Mesenchymal stem cell (in vitro differentiated cells and primary cell): ENCODE results near the gene KIF22.
"Not testable (repeated sequence)": the region's sequence is repeated elsewhere in the genome, so short reads cannot be mapped to it uniquely, and the experiment has no call there.

Source experiments
- DNase-seq: peaks from one replicate; pipeline ENCODE4 v3.0.0-alpha.2; 2013
- H2AFZ ChIP-seq: one replicate; pipeline ENCODE4 v1.6.1; 2013; ENCODE audit warnings: low read depth, mild to moderate bottlenecking, control low read depth, inconsistent platforms, low read length, moderate library complexity
- H2AK5ac ChIP-seq: 2 replicates; pipeline ENCODE4 v1.6.1; 2013; ENCODE audit warnings: low read length, moderate library complexity, mild to moderate bottlenecking, inconsistent platforms; ENCODE audit not compliant: severe bottlenecking
- H2BK120ac ChIP-seq: one replicate; pipeline ENCODE4 v1.6.1; 2013; ENCODE audit warnings: low read depth, mild to moderate bottlenecking, inconsistent platforms, low read length, moderate library complexity
- H2BK12ac ChIP-seq, 2 experiments: one replicate each; pipeline ENCODE4 v1.6.1; 2013; ENCODE audit warnings: inconsistent platforms in 2 of 2, low read length in 2 of 2, mild to moderate bottlenecking in 2 of 2, moderate library complexity in 2 of 2, control low read depth in 1 of 2
- H2BK15ac ChIP-seq: one replicate; pipeline ENCODE4 v1.6.1; 2013; ENCODE audit warnings: mild to moderate bottlenecking, low read depth, inconsistent platforms; ENCODE audit not compliant: poor library complexity, severe bottlenecking
- H2BK5ac ChIP-seq: 2 replicates; pipeline ENCODE4 v1.6.1; 2013; ENCODE audit warnings: low read depth, mild to moderate bottlenecking, low read length, control low read depth, inconsistent platforms; ENCODE audit not compliant: poor library complexity, severe bottlenecking
- H3K14ac ChIP-seq, 2 experiments: one replicate each; pipeline ENCODE4 v1.6.1; 2013; ENCODE audit warnings: inconsistent platforms in 2 of 2, low read length in 2 of 2, control low read depth in 1 of 2, mild to moderate bottlenecking in 1 of 2, moderate library complexity in 1 of 2
- H3K18ac ChIP-seq, 2 experiments: one replicate each; pipeline ENCODE4 v1.6.1; 2013; ENCODE audit warnings: inconsistent platforms in 2 of 2, low read length in 2 of 2, control low read depth in 1 of 2, low read depth in 1 of 2, mild to moderate bottlenecking in 1 of 2
- H3K23ac ChIP-seq, 2 experiments: one replicate each; pipeline ENCODE4 v1.6.1; 2013; ENCODE audit warnings: inconsistent platforms in 2 of 2, low read length in 2 of 2, mild to moderate bottlenecking in 2 of 2, moderate library complexity in 2 of 2, control low read depth in 1 of 2
- H3K27ac ChIP-seq: 2 replicates; pipeline ENCODE4 v1.5.1; 2013; ENCODE audit warnings: mild to moderate bottlenecking, moderate library complexity, low read length, control low read depth, inconsistent platforms; ENCODE audit not compliant: poor library complexity, severe bottlenecking
- H3K27me3 ChIP-seq, 2 experiments: 2 replicates each; pipeline versions ENCODE4 v1.6.1 to v1.7.0; 2013; ENCODE audit warnings: low read length in 2 of 2, mild to moderate bottlenecking in 2 of 2, moderate library complexity in 2 of 2, control low read depth in 1 of 2, inconsistent platforms in 1 of 2; ENCODE audit not compliant: control insufficient read depth in 1 of 2, insufficient read depth in 1 of 2
- H3K36me3 ChIP-seq, 2 experiments: 2 replicates each; pipeline versions ENCODE4 v1.6.1 to v1.7.0; 2013; ENCODE audit warnings: low read length in 2 of 2, control low read depth in 1 of 2, inconsistent platforms in 1 of 2, low read depth in 1 of 2, mild to moderate bottlenecking in 1 of 2; ENCODE audit not compliant: insufficient read depth in 2 of 2, control insufficient read depth in 1 of 2
- H3K4ac ChIP-seq, 2 experiments: one replicate each; pipeline ENCODE4 v1.6.1; 2013; ENCODE audit warnings: inconsistent platforms in 2 of 2, low read length in 2 of 2, mild to moderate bottlenecking in 2 of 2, moderate library complexity in 2 of 2, control low read depth in 1 of 2, low read depth in 1 of 2
- H3K4me1 ChIP-seq: 2 replicates; pipeline ENCODE4 v1.6.1; 2013; ENCODE audit warnings: low read depth, low read length, control low read depth; ENCODE audit not compliant: control insufficient read depth, insufficient read depth
- H3K4me2 ChIP-seq: 2 replicates; pipeline ENCODE4 v1.6.1; 2013; ENCODE audit warnings: low read length, mild to moderate bottlenecking, inconsistent platforms; ENCODE audit not compliant: poor library complexity, severe bottlenecking
- H3K4me3 ChIP-seq, 2 experiments: 2 replicates each; pipeline versions ENCODE4 v1.5.1 to v1.7.0; 2013; ENCODE audit warnings: low read length in 2 of 2, mild to moderate bottlenecking in 2 of 2, control low read depth in 1 of 2, low read depth in 1 of 2; ENCODE audit not compliant: insufficient read depth in 1 of 2
- H3K79me1 ChIP-seq: replicated peaks from 2 replicates; pipeline ENCODE4 v1.6.1; 2013; ENCODE audit warnings: mild to moderate bottlenecking, control low read depth, low read length, inconsistent platforms; ENCODE audit not compliant: poor library complexity, severe bottlenecking
- H3K9ac ChIP-seq: 2 replicates; pipeline ENCODE4 v1.7.0; 2013; ENCODE audit warnings: mild to moderate bottlenecking, low read length, moderate library complexity
- H3K9me3 ChIP-seq: 2 replicates; pipeline ENCODE4 v1.7.0; 2013; ENCODE audit warnings: mild to moderate bottlenecking, low read length; ENCODE audit not compliant: control insufficient read depth
- H4K8ac ChIP-seq: one replicate; pipeline ENCODE4 v1.6.1; 2013; ENCODE audit warnings: inconsistent platforms, mild to moderate bottlenecking, low read length, moderate library complexity
- H4K91ac ChIP-seq: one replicate; pipeline ENCODE4 v1.6.1; 2013; ENCODE audit warnings: mild to moderate bottlenecking, low read length, inconsistent platforms
- WGBS: methylation state at CpG from one replicate; pipeline ENCODE4 v1.1.7; 2013; ENCODE audit warnings: mixed read lengths; 5-methylcytosine and 5-hydroxymethylcytosine counted together

Gene KIF22

GRCh38 chr16:29747947-29748759 is 42.4 kb upstream of the KIF22 start:
- no peak overlapping the region for H4K91ac ChIP-seq
- DNase-seq = no peak
- H3K79me1 ChIP-seq = no peaks in the 10 kb centered on the region
- H3K4me2 ChIP-seq = no peak overlapping the region
- H2AK5ac ChIP-seq = no peak overlapping the region
- no peak overlapping the region for H3K18ac ChIP-seq
- no peak overlapping the region for H3K9ac ChIP-seq
- H3K4me1 ChIP-seq = no peaks in the 10 kb centered on the region
- H3K14ac ChIP-seq = no peak overlapping the region
- H2AFZ ChIP-seq = no peak overlapping the region
- WGBS = 93% methylated on average over 30 of the region's 30 CpGs
- no peak overlapping the region for H3K27ac ChIP-seq
- H3K4ac ChIP-seq = no peak overlapping the region
- no peak overlapping the region for H4K8ac ChIP-seq
- no peak overlapping the region for H2BK15ac ChIP-seq
- no peak overlapping the region for H2BK12ac ChIP-seq
- H3K36me3 ChIP-seq = no peaks in the 10 kb centered on the region
- H3K9me3 ChIP-seq = no peaks in the 10 kb centered on the region
- no peak overlapping the region for H2BK5ac ChIP-seq
- no peak overlapping the region for H3K4me3 ChIP-seq
- H3K27me3 ChIP-seq = peaks cover 0 to 28% of the 10 kb centered on the region in 2 experiments
- H2BK120ac ChIP-seq = no peak overlapping the region
- no peak overlapping the region for H3K23ac ChIP-seq

DNA sequence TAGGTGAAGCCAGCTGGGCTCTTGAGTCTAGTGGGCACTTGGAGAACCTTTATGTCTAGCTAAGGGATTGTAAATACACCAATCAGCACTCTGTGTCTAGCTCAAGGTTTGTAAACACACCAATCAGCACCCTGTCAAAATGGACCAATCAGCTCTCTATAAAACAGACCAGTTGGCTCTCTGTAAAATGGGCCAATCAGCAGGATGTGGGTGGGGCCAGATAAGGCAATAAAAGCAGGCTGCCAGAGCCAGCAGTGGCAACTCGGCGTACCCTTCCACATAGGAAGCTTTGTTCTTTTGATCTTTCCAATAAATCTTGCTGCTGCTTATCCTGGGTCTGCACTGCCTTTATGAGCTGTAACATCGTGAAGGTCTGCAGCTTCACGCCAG is 41.8 kb upstream of the KIF22 start:
- H3K79me1 ChIP-seq, H3K18ac ChIP-seq, H3K9me3 ChIP-seq, H3K9ac ChIP-seq, H2BK12ac ChIP-seq, H3K4me2 ChIP-seq, H3K36me3 ChIP-seq, H3K23ac ChIP-seq, H2BK15ac ChIP-seq, H4K8ac ChIP-seq, H2AFZ ChIP-seq, H2AK5ac ChIP-seq, H3K4me3 ChIP-seq, H2BK5ac ChIP-seq, H4K91ac ChIP-seq, H3K4ac ChIP-seq, H3K4me1 ChIP-seq, H3K27ac ChIP-seq, DNase-seq, H3K14ac ChIP-seq, H2BK120ac ChIP-seq: not testable (repeated sequence)
- 80% methylated on average over 4 of the region's 4 CpGs for WGBS
- H3K27me3 ChIP-seq = peaks cover 0 to 22% of the 10 kb centered on the region in 2 experiments

DNA sequence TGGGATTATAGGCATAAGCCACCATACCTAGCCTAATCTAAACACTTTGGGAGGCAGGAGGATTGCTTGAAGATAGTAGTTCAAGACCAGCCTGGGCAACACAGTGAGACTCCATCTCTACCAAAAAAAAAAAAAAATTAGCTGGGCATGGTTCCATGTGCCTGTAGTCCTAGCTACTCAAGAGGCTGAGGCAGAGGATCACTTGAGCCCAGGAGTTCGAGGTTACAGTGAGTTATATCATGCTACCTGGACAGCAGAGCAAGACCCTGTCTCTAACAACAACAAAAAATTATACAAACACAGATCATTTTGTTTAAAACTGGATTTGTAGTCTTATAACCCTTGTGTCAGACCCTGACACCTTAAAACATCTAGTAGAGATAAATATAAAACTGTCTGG is 37.0 kb upstream of the KIF22 start:
- Histone ChIP-seq H2AFZ (no peak overlapping the region), H3K4me3 (no peak overlapping the region), H2AK5ac (no peak overlapping the region), H3K4me1 (peaks cover 3% of the 10 kb centered on the region), H3K23ac (no peak overlapping the region), H3K18ac (no peak overlapping the region), H3K79me1 (no peaks in the 10 kb centered on the region), H2BK120ac (no peak overlapping the region), H3K9me3 (no peaks in the 10 kb centered on the region), H2BK15ac (no peak overlapping the region), H3K4me2 (no peak overlapping the region), H3K27me3 (no peaks in the 10 kb centered on the region), H4K8ac (no peak overlapping the region), H2BK12ac (no peak overlapping the region), H3K9ac (no peak overlapping the region), H2BK5ac (no peak overlapping the region), H3K14ac (no peak overlapping the region), H4K91ac (no peak overlapping the region), H3K27ac (no peak overlapping the region), H3K36me3 (no peaks in the 10 kb centered on the region), H3K4ac (no peak overlapping the region)
- 50% methylated on average over 1 of the region's 1 CpG for WGBS
- no peak for DNase-seq

- no peak overlapping the region for H2AFZ ChIP-seq
- H3K18ac ChIP-seq = no peak overlapping the region
- H3K36me3 ChIP-seq = no peaks in the 10 kb centered on the region
- no CpG with 5 or more reads among the region's 1 CpG for WGBS
- H3K4me2 ChIP-seq = no peak overlapping the region
- H3K4ac ChIP-seq = no peak overlapping the region
- no peak overlapping the region for H3K23ac ChIP-seq
- H2BK15ac ChIP-seq = no peak overlapping the region
- H2BK120ac ChIP-seq = no peak overlapping the region
- no peaks in the 10 kb centered on the region for H3K9me3 ChIP-seq
- no peaks in the 10 kb centered on the region for H3K27me3 ChIP-seq
- H3K27ac ChIP-seq = no peak overlapping the region
- peak; percentile 7 for DNase-seq
- no peaks in the 10 kb centered on the region for H3K79me1 ChIP-seq
- no peak overlapping the region for H4K8ac ChIP-seq
- no peak overlapping the region for H3K4me3 ChIP-seq
- no peak overlapping the region for H2AK5ac ChIP-seq
- no peak overlapping the region for H2BK5ac ChIP-seq
- no peak overlapping the region for H3K9ac ChIP-seq
- no peak overlapping the region for H2BK12ac ChIP-seq
- H3K14ac ChIP-seq = no peak overlapping the region
- no peak overlapping the region for H4K91ac ChIP-seq
- H3K4me1 ChIP-seq = peaks cover 5% of the 10 kb centered on the region
Observed at GRCh38 chr16:29756654-29757053, 33.9 kb upstream of the KIF22 start.
